ENCODE results near the gene ZNF765. TPM values are rescaled to one million over a fixed set of nuclear protein-coding genes. Genes with fewer than 3 reads are reported as not detected.

Gene ZNF765
- total RNA-seq, 6 donors from 2014 or later: 7.9 to 21.0 (median 10.5) TPM

DNA sequence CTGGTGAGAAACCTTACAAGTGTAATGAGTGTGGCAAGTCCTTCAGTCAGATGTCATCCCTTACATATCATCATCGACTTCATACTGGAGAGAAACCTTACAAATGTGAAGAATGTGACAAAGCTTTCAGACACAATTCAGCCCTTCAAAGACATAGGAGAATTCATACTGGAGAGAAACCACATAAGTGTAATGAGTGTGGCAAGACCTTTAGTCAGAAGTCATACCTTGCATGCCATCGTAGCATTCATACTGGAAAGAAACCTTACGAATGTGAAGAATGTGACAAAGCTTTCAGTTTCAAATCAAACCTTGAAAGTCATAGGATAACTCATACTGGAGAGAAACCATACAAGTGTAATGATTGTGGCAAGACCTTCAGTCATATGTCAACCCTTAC lies 13.6 kb upstream of the ZNF765 start:
- DNase-seq: no peak
- H3K9me3 ChIP-seq: peaks cover 6 to 76% (median 64%) of the 10 kb centered on the region in 4 donors
- H3K27me3 ChIP-seq: no peaks in the 10 kb centered on the region
- no peak overlapping the region for H3K27ac ChIP-seq
- WGBS, 2 donors: 86 to 98% methylated on average over 3 of the region's 3 CpGs
- H3K4me1 ChIP-seq: no peaks in the 10 kb centered on the region
- ATAC-seq (ENCODE audit: low FRiP score in 2 of 2): no peak
- H3K4me3 ChIP-seq: no peak overlapping the region
- H3K36me3 ChIP-seq: peaks cover 11 to 58% (median 44%) of the 10 kb centered on the region in 4 donors
- TF ChIP-seq POLR2A (IDR thresholded peaks at IDR 0.05) (no peak), POLR2AphosphoS5 (IDR thresholded peaks at IDR 0.05) (no peak), EP300 (IDR thresholded peaks at IDR 0.05) (no peak)
- TF ChIP-seq, protein P1, sequence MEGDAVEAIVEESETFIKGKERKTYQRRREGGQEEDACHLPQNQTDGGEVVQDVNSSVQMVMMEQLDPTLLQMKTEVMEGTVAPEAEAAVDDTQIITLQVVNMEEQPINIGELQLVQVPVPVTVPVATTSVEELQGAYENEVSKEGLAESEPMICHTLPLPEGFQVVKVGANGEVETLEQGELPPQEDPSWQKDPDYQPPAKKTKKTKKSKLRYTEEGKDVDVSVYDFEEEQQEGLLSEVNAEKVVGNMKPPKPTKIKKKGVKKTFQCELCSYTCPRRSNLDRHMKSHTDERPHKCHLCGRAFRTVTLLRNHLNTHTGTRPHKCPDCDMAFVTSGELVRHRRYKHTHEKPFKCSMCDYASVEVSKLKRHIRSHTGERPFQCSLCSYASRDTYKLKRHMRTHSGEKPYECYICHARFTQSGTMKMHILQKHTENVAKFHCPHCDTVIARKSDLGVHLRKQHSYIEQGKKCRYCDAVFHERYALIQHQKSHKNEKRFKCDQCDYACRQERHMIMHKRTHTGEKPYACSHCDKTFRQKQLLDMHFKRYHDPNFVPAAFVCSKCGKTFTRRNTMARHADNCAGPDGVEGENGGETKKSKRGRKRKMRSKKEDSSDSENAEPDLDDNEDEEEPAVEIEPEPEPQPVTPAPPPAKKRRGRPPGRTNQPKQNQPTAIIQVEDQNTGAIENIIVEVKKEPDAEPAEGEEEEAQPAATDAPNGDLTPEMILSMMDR (IDR thresholded peaks at IDR 0.05): no peak

DNA sequence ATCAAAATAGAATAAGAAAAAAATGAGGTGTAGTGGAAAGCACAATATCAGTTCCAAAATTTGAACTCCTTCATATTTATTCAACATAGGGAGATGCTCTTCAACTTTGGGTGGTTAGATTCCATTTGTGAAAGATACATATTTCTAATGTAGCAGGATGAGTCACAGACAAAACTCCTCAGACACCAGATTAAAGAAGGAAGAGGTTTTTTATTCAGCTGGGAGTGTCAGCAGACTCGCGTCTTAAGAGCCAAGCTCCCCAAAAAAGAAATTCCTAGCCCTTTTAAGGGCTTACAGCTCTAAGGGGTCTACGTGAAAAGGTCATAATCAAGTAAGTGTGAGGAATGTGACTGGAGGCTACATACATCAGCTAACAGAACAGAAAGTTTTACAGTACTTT lies 6.8 kb upstream of the ZNF765 start:
- H3K36me3 ChIP-seq: no peaks in the 10 kb centered on the region
- no peak for DNase-seq
- H3K27ac ChIP-seq: no peak overlapping the region
- H3K9me3 ChIP-seq: peaks cover 3 to 53% (median 40%) of the 10 kb centered on the region in 4 donors
- no peak overlapping the region for H3K4me3 ChIP-seq
- 73 to 77% methylated on average over 3 of the region's 3 CpGs for WGBS, 2 donors
- TF ChIP-seq POLR2A (IDR thresholded peaks at IDR 0.05) (no peak), EP300 (IDR thresholded peaks at IDR 0.05) (no peak)
- TF ChIP-seq, protein P1 (IDR thresholded peaks at IDR 0.05): no peak
- no peaks in the 10 kb centered on the region for H3K4me1 ChIP-seq
- H3K27me3 ChIP-seq: no peaks in the 10 kb centered on the region
- ATAC-seq (ENCODE audit: low FRiP score in 2 of 2): no peak

DNA sequence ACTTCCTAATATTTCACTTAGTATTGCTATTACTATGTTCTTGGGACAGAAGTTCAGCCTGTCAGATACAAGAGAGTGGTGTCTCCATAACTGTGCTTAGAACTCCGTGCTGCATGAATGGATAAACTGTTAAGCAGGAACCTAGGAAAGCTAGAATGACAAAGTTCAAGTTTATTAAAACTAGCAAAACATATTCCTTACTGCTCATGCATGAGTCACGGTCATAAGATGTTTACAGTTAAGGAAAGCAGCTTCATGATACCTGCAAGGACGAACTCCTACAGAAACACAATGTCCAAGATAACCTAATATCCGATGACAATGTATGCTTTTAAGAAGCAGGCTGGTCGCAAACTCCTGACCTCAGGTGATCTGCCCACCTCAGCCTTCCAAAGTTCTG lies 6.0 kb upstream of the ZNF765 start:
- DNase-seq (no peak), ATAC-seq (ENCODE audit: low FRiP score in 2 of 2) (no peak)
- WGBS, 2 donors: 93 to 96% methylated on average over 4 to 5 of the region's 5 CpGs
- no peak overlapping the region for H3K27ac ChIP-seq
- no peaks in the 10 kb centered on the region for H3K27me3 ChIP-seq
- H3K9me3 ChIP-seq: peaks cover 0 to 45% (median 32%) of the 10 kb centered on the region in 4 donors
- H3K4me1 ChIP-seq: peaks cover under 1 to 1% (median under 1%) of the 10 kb centered on the region in 4 donors
- TF ChIP-seq, protein P1 (IDR thresholded peaks at IDR 0.05): no peak
- no peak for TF ChIP-seq POLR2AphosphoS5 (IDR thresholded peaks at IDR 0.05)
- TF ChIP-seq POLR2A (IDR thresholded peaks at IDR 0.05): no peak
- TF ChIP-seq EP300 (IDR thresholded peaks at IDR 0.05): no peak
- H3K4me3 ChIP-seq: no peak overlapping the region
- no peaks in the 10 kb centered on the region for H3K36me3 ChIP-seq

DNA sequence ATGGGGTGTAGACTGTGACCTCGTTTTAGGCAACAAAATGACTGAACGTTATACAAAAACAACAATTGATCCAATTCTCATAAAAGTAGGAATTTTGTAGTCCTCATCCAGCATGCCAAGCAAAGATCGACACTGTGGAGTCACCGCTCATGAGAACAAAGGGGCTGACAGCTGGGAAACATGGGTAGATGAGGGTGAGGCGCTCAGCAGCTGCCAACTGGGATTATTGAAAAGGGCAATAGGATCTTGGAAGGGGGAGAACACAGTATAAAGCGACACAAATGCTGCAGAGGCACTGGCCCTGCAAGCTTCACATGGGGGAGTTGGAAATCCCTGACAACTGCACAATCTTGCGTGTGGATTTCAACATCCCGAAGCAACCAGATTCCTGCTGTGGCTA lies 5.4 kb upstream of the ZNF765 start:
- Histone ChIP-seq H3K36me3 (no peaks in the 10 kb centered on the region), H3K9me3 (peaks cover 0 to 39% (median 27%) of the 10 kb centered on the region in 4 donors), H3K4me1 (peaks cover 7 to 8% (median 7%) of the 10 kb centered on the region in 4 donors), H3K27ac (no peak overlapping the region), H3K27me3 (no peaks in the 10 kb centered on the region), H3K4me3 (no peak overlapping the region)
- ATAC-seq (ENCODE audit: low FRiP score in 2 of 2) (no peak), DNase-seq (no peak)
- WGBS, 2 donors: 82 to 83% methylated on average over 8 of the region's 8 CpGs
- TF ChIP-seq, protein P1 (IDR thresholded peaks at IDR 0.05): no peak
- TF ChIP-seq POLR2A (IDR thresholded peaks at IDR 0.05) (no peak), EP300 (IDR thresholded peaks at IDR 0.05) (no peak), POLR2AphosphoS5 (IDR thresholded peaks at IDR 0.05) (no peak)

DNA sequence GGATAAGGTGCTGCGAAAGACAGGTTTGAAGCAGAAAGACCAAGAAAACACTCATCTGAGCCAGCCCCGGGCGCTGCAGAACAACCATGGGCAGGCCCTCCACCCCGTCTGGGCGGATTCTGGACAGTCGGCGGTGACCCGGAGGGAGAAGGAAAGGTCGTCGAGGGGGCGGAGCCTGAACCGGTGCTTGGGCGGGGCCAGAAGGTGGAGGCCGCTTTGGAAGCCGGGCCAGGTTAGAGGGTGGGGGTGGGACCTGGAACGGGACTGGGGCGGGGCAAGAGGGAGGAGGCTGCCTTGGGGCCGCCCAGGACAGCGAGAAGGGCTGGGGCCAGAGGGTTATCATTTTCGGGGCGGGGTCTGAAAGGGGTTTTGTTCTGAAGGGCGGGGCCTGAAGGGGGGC lies 5.0 kb upstream of the ZNF765 start:
- no peak for TF ChIP-seq POLR2AphosphoS5 (IDR thresholded peaks at IDR 0.05)
- TF ChIP-seq, protein P1 (IDR thresholded peaks at IDR 0.05): no peak
- no peak for TF ChIP-seq POLR2A (IDR thresholded peaks at IDR 0.05)
- TF ChIP-seq EP300 (IDR thresholded peaks at IDR 0.05): no peak
- H3K27me3 ChIP-seq: no peaks in the 10 kb centered on the region
- ATAC-seq (ENCODE audit: low FRiP score in 2 of 2): no peak
- H3K9me3 ChIP-seq: peaks cover 0 to 35% (median 23%) of the 10 kb centered on the region in 4 donors
- peak in 1 of 2 donors; percentile 68 for DNase-seq
- 51 to 52% methylated on average over 22 of the region's 22 CpGs for WGBS, 2 donors
- no peak overlapping the region for H3K27ac ChIP-seq
- H3K36me3 ChIP-seq: no peaks in the 10 kb centered on the region
- peaks cover 7 to 10% (median 8%) of the 10 kb centered on the region in 4 donors for H3K4me1 ChIP-seq
- no peak overlapping the region for H3K4me3 ChIP-seq

All from upper lobe of left lung (tissue), 6 donors.